Kidney (tissue), 14 donors: ENCODE data around the gene UPB1. TPM values are rescaled to one million over a fixed set of nuclear protein-coding genes. Genes with fewer than 3 reads are reported as not detected.

ENCODE experiments used
- DNase-seq, 5 donors: peaks; one replicate each; pipeline ENCODE4 v3.0.0-alpha.2; 2013 to 2020
- FAIRE-seq: peaks from 2 replicates; lab custom pipeline; 2012; peaks lifted over from hg19 to GRCh38; lab: Jason Lieb, UNC
- H3K27ac ChIP-seq, 2 donors: one replicate each; pipeline ENCODE4 v1.7.0; 2013; ENCODE audit warnings: low read depth in 2 of 2, low read length in 2 of 2, inconsistent platforms in 1 of 2
- H3K27me3 ChIP-seq: one replicate; pipeline ENCODE4 v1.7.1; 2013; ENCODE audit warnings: low read length, inconsistent platforms; ENCODE audit not compliant: control insufficient read depth, insufficient read depth
- H3K36me3 ChIP-seq, 3 donors: one replicate each; pipeline versions ENCODE4 v1.7.0 to v1.7.1; 2013; ENCODE audit warnings: low read length in 3 of 3, control low read depth in 1 of 3, inconsistent platforms in 1 of 3; ENCODE audit not compliant: insufficient read depth in 3 of 3, control insufficient read depth in 2 of 3
- H3K4me1 ChIP-seq, 3 donors: one replicate each; pipeline versions ENCODE4 v1.7.0 to v1.7.1; 2013; ENCODE audit warnings: low read length in 3 of 3, inconsistent platforms in 1 of 3, low read depth in 1 of 3; ENCODE audit not compliant: control insufficient read depth in 2 of 3, insufficient read depth in 2 of 3
- H3K4me3 ChIP-seq, 3 donors: one replicate each; pipeline versions ENCODE4 v1.7.0 to v1.8.1; 2013; ENCODE audit warnings: low read length in 3 of 3, control low read depth in 1 of 3, inconsistent platforms in 1 of 3
- H3K9ac ChIP-seq, 3 donors: one replicate each; pipeline versions ENCODE4 v1.7.0 to v1.7.1; 2013; ENCODE audit warnings: low read length in 3 of 3, control low read depth in 1 of 3, inconsistent platforms in 1 of 3
- H3K9me3 ChIP-seq, 3 donors: one replicate each; pipeline versions ENCODE4 v1.7.0 to v1.7.1; 2013; ENCODE audit warnings: low read length in 3 of 3, control low read depth in 1 of 3, inconsistent platforms in 1 of 3; ENCODE audit not compliant: control insufficient read depth in 2 of 3, insufficient read depth in 1 of 3
- CTCF ChIP-seq: IDR thresholded peaks from 3 replicates; pipeline ENCODE4 v1.5.1; 2012; ENCODE audit warnings: mild to moderate bottlenecking, moderate library complexity, borderline replicate concordance; ENCODE audit not compliant: insufficient read depth; ENCODE audit errors: extremely low read depth
- intact Hi-C: fragments of 100-400 bp; cut with DNase I; formaldehyde crosslinking; loops from one replicate; pipeline ENCODE4 v1.11.1; 2022
- polyA plus RNA-seq: library from polyadenylated mRNA; stranded (reverse); fragments of 350-450 nt; fragmentation: Illumina TruSeq; extraction: RNeasy Lipid Tissue Mini Kit (QIAGEN cat#74804); gene quantifications from one replicate; pipeline ENCODE4 v1.2.3, GENCODE V29; 2014; ENCODE audit warnings: low read depth, low replicate concordance; ENCODE audit not compliant: insufficient read depth
- total RNA-seq: library from RNA; stranded (reverse); fragmentation: NEBNext Ultra II Directional; extraction: Animal tissue kit (Norgen Biotek cat#: 25700); gene quantifications from one replicate; pipeline ENCODE4 v1.2.1, GENCODE V29; 2021
- donor health status: control.
- donor health status: control.
- donor health status: control.
- donor health status: control.
- donor health status: control.
- donor health status: DM: yes; HTN: yes; CAD: no.
- donor health status: Normal renal cell carcinoma (clear cell type).

Gene UPB1
- total and polyA plus RNA-seq, 2 donors from 2014 or later, result 1.0 to 64.6 TPM

- no peak for TF ChIP-seq CTCF
- Histone ChIP-seq H3K9ac (no peak overlapping the region), H3K27me3 (no peaks in the 10 kb centered on the region), H3K4me1 (peaks cover 0 to 11% (median 0%) of the 10 kb centered on the region in 3 donors), H3K36me3 (peaks cover 0 to 6% (median 5%) of the 10 kb centered on the region in 3 donors), H3K9me3 (no peaks in the 10 kb centered on the region), H3K27ac (no peak overlapping the region), H3K4me3 (no peak overlapping the region)
- FAIRE-seq, result no peak
- intact Hi-C loops, result loop anchor here (10.0 kb wide), 1 partner anchor 199 kb away; no protein-coding TSS in a partner anchor
- DNase-seq, result no peak
These were observed 28.7 kb downstream of the UPB1 start for GRCh38 chr22:24523873-24524272.

GRCh38 chr22:24525416-24526037 lies 30.4 kb downstream of the UPB1 start:
- intact Hi-C loops, result loop anchor here (10.0 kb wide), 1 partner anchor 201 kb away; no protein-coding TSS in a partner anchor

GRCh38 chr22:24526191-24526590 lies 31.1 kb downstream of the UPB1 start:
- H3K27ac ChIP-seq, result no peak overlapping the region
- FAIRE-seq, result no peak
- no peaks in the 10 kb centered on the region for H3K27me3 ChIP-seq
- DNase-seq, result no peak
- intact Hi-C loops, result loop anchor here (10.0 kb wide), 1 partner anchor 201 kb away; no protein-coding TSS in a partner anchor
- no peak overlapping the region for H3K9ac ChIP-seq
- H3K9me3 ChIP-seq, result no peaks in the 10 kb centered on the region
- H3K4me1 ChIP-seq, result peaks cover 0 to 9% (median 0%) of the 10 kb centered on the region in 3 donors
- H3K36me3 ChIP-seq, result peaks cover 0 to 6% (median 5%) of the 10 kb centered on the region in 3 donors
- no peak overlapping the region for H3K4me3 ChIP-seq
- TF ChIP-seq CTCF, result no peak

More at GRCh38 chr22:24525416-24526037, 30.4 kb downstream of the UPB1 start:
- no peaks in the 10 kb centered on the region for H3K9me3 ChIP-seq
- no peak for FAIRE-seq
- no peak overlapping the region for H3K27ac ChIP-seq
- peaks cover 0 to 6% (median 5%) of the 10 kb centered on the region in 3 donors for H3K36me3 ChIP-seq
- DNase-seq, result peak; percentile 51 to 86 (median 71)
- H3K4me3 ChIP-seq, result no peak overlapping the region
- peaks cover 0 to 9% (median 0%) of the 10 kb centered on the region in 3 donors for H3K4me1 ChIP-seq
- H3K27me3 ChIP-seq, result no peaks in the 10 kb centered on the region
- TF ChIP-seq CTCF, result peak; percentile 80
- no peak overlapping the region for H3K9ac ChIP-seq
